Adipocyte (in vitro differentiated cells): ENCODE results near the gene ECE1.
"Not testable (repeated sequence)": the region's sequence is repeated elsewhere in the genome, so short reads cannot be mapped to it uniquely, and the experiment has no call there.

Experiments used
- DNase-seq: peaks from one replicate; pipeline ENCODE4 v3.0.0-alpha.2; 2015; ENCODE audit warnings: low read depth
- H3K27me3 ChIP-seq: replicated peaks from 2 replicates; pipeline ENCODE4 v1.7.0; 2013; ENCODE audit warnings: mild to moderate bottlenecking, low read length, moderate library complexity; ENCODE audit not compliant: control insufficient read depth, insufficient read depth
- H3K36me3 ChIP-seq: 2 replicates; pipeline ENCODE4 v1.7.0; 2013; ENCODE audit warnings: low read length, mild to moderate bottlenecking, moderate library complexity; ENCODE audit not compliant: control insufficient read depth, insufficient read depth, severe bottlenecking
- H3K4me1 ChIP-seq: 2 replicates; pipeline ENCODE4 v1.7.0; 2013; ENCODE audit warnings: mild to moderate bottlenecking, low read length, moderate library complexity; ENCODE audit not compliant: control insufficient read depth, insufficient read depth
- H3K4me3 ChIP-seq: 2 replicates; pipeline ENCODE4 v1.7.0; 2013; ENCODE audit warnings: mild to moderate bottlenecking, low read length, moderate library complexity
- H3K9ac ChIP-seq: 2 replicates; pipeline ENCODE4 v1.7.0; 2013; ENCODE audit warnings: mild to moderate bottlenecking, low read length, moderate library complexity
- H3K9me3 ChIP-seq: 2 replicates; pipeline ENCODE4 v1.7.0; 2013; ENCODE audit warnings: mild to moderate bottlenecking, low read length, moderate library complexity; ENCODE audit not compliant: control insufficient read depth

Gene ECE1

GRCh38 chr1:21198929-21199328, 91.3 kb downstream of the ECE1 start:
- Histone ChIP-seq H3K4me3 (no peak overlapping the region), H3K9me3 (no peaks in the 10 kb centered on the region), H3K36me3 (no peaks in the 10 kb centered on the region), H3K4me1 (no peaks in the 10 kb centered on the region), H3K9ac (no peak overlapping the region), H3K27me3 (no peaks in the 10 kb centered on the region)
- DNase-seq = no peak

- no peak overlapping the region for H3K4me3 ChIP-seq
- no peaks in the 10 kb centered on the region for H3K36me3 ChIP-seq
- DNase-seq = no peak
- no peak overlapping the region for H3K9ac ChIP-seq
- peaks cover 3% of the 10 kb centered on the region for H3K27me3 ChIP-seq
- H3K9me3 ChIP-seq = no peaks in the 10 kb centered on the region
- no peaks in the 10 kb centered on the region for H3K4me1 ChIP-seq
These were observed 97.4 kb downstream of the ECE1 start for GRCh38 chr1:21192871-21193270.

GRCh38 chr1:21192284-21192683, 98.0 kb downstream of the ECE1 start:
- H3K4me1 ChIP-seq = no peaks in the 10 kb centered on the region
- DNase-seq = no peak
- H3K36me3 ChIP-seq = no peaks in the 10 kb centered on the region
- peaks cover 3% of the 10 kb centered on the region for H3K27me3 ChIP-seq
- no peak overlapping the region for H3K4me3 ChIP-seq
- H3K9ac ChIP-seq = no peak overlapping the region
- no peaks in the 10 kb centered on the region for H3K9me3 ChIP-seq

- DNase-seq, H3K4me1 ChIP-seq, H3K9me3 ChIP-seq, H3K9ac ChIP-seq, H3K4me3 ChIP-seq, H3K27me3 ChIP-seq, H3K36me3 ChIP-seq: not testable (repeated sequence)
These were observed 99.5 kb downstream of the ECE1 start for GRCh38 chr1:21190771-21191170.

- H3K4me3 ChIP-seq = no peak overlapping the region
- H3K27me3 ChIP-seq = peaks cover 3% of the 10 kb centered on the region
- no peaks in the 10 kb centered on the region for H3K4me1 ChIP-seq
- H3K9me3 ChIP-seq = no peaks in the 10 kb centered on the region
- DNase-seq = no peak
- no peak overlapping the region for H3K9ac ChIP-seq
- no peaks in the 10 kb centered on the region for H3K36me3 ChIP-seq
These were observed 100.3 kb downstream of the ECE1 start for GRCh38 chr1:21189906-21190500.

GRCh38 chr1:21189421-21189820, 100.8 kb downstream of the ECE1 start:
- no peak for DNase-seq
- Histone ChIP-seq H3K4me3 (no peak overlapping the region), H3K9me3 (no peaks in the 10 kb centered on the region), H3K27me3 (peaks cover 3% of the 10 kb centered on the region), H3K36me3 (no peaks in the 10 kb centered on the region), H3K4me1 (no peaks in the 10 kb centered on the region), H3K9ac (no peak overlapping the region)

- Histone ChIP-seq H3K4me1 (no peaks in the 10 kb centered on the region), H3K36me3 (no peaks in the 10 kb centered on the region), H3K9ac (no peak overlapping the region), H3K27me3 (peaks cover 3% of the 10 kb centered on the region), H3K9me3 (no peaks in the 10 kb centered on the region), H3K4me3 (no peak overlapping the region)
- DNase-seq = no peak
These were observed 102.0 kb downstream of the ECE1 start for GRCh38 chr1:21188235-21188634.

GRCh38 chr1:21185221-21185731, 105.0 kb downstream of the ECE1 start:
- DNase-seq = no peak
- peaks cover 3% of the 10 kb centered on the region for H3K27me3 ChIP-seq
- no peak overlapping the region for H3K9ac ChIP-seq
- no peaks in the 10 kb centered on the region for H3K9me3 ChIP-seq
- H3K4me1 ChIP-seq = peaks cover 10% of the 10 kb centered on the region
- no peak overlapping the region for H3K4me3 ChIP-seq
- H3K36me3 ChIP-seq = no peaks in the 10 kb centered on the region

GRCh38 chr1:21184276-21184675, 106.0 kb downstream of the ECE1 start:
- Histone ChIP-seq H3K9me3 (no peaks in the 10 kb centered on the region), H3K4me1 (peaks cover 10% of the 10 kb centered on the region), H3K27me3 (peaks cover 3% of the 10 kb centered on the region), H3K36me3 (no peaks in the 10 kb centered on the region), H3K4me3 (no peak overlapping the region), H3K9ac (no peak overlapping the region)
- DNase-seq = no peak

- no peaks in the 10 kb centered on the region for H3K36me3 ChIP-seq
These were observed 108.0 kb downstream of the ECE1 start for GRCh38 chr1:21182181-21182731.

GRCh38 chr1:21178271-21178670, 112.0 kb downstream of the ECE1 start:
- not testable (repeated sequence) for H3K36me3 ChIP-seq, H3K27me3 ChIP-seq, H3K9ac ChIP-seq, H3K4me3 ChIP-seq, DNase-seq, H3K9me3 ChIP-seq
- H3K4me1 ChIP-seq = peaks cover 24% of the 10 kb centered on the region

More at GRCh38 chr1:21182181-21182731, 108.0 kb downstream of the ECE1 start:
- no peak overlapping the region for H3K4me3 ChIP-seq
- H3K9me3 ChIP-seq = no peaks in the 10 kb centered on the region
- H3K4me1 ChIP-seq = peaks cover 10% of the 10 kb centered on the region
- peak; percentile 24 for DNase-seq
- no peak overlapping the region for H3K9ac ChIP-seq
- H3K27me3 ChIP-seq = no peaks in the 10 kb centered on the region
